Glutamatergic neuron (in vitro differentiated cells): Measurements from ENCODE around the gene NR3C2. TPM values are rescaled to one million over a fixed set of nuclear protein-coding genes. Genes with fewer than 3 reads are reported as not detected.

ENCODE experiments used
- DNase-seq: peaks from one replicate; pipeline ENCODE4 v3.0.0; 2022
- H3K27ac Mint-ChIP-seq: one replicate; pipeline ENCODE4 v1.8.0; 2020; ENCODE audit warnings: mild to moderate bottlenecking, mixed read lengths, inconsistent platforms; ENCODE audit not compliant: unreplicated experiment
- H3K27me3 Mint-ChIP-seq: one replicate; pipeline ENCODE4 v1.8.0; 2020; ENCODE audit warnings: mild to moderate bottlenecking, moderate library complexity, mixed read lengths, inconsistent platforms; ENCODE audit not compliant: unreplicated experiment
- H3K36me3 Mint-ChIP-seq: one replicate; pipeline ENCODE4 v1.8.0; 2020; ENCODE audit warnings: mild to moderate bottlenecking, mixed read lengths, inconsistent platforms; ENCODE audit not compliant: unreplicated experiment
- H3K4me1 Mint-ChIP-seq: one replicate; pipeline ENCODE4 v1.8.0; 2020; ENCODE audit warnings: mild to moderate bottlenecking, low read depth, mixed read lengths, inconsistent platforms; ENCODE audit not compliant: unreplicated experiment
- H3K4me3 Mint-ChIP-seq: one replicate; pipeline ENCODE4 v1.8.0; 2020; ENCODE audit warnings: mild to moderate bottlenecking, mixed read lengths, inconsistent platforms; ENCODE audit not compliant: unreplicated experiment
- H3K9me3 Mint-ChIP-seq: one replicate; pipeline ENCODE4 v1.8.0; 2020; ENCODE audit warnings: mild to moderate bottlenecking, moderate library complexity, mixed read lengths, inconsistent platforms; ENCODE audit not compliant: unreplicated experiment
- CTCF ChIP-seq: fragments of 200-600 bp; sonication (generic); IDR thresholded peaks from one replicate; pipeline ENCODE4 v1.5.0; 2021; ENCODE audit not compliant: partially characterized antibody, unreplicated experiment
- total RNA-seq: library from RNA; stranded (reverse); fragmentation: NEBNext Ultra II Directional; extraction: Animal tissue kit (Norgen Biotek cat#: 25700); gene quantifications from one replicate; pipeline ENCODE4 v1.2.1, GENCODE V29; 2021; ENCODE audit not compliant: unreplicated experiment

NR3C2 gene
- total RNA-seq, 1 donor from 2014 or later, result 0.29 TPM

GRCh38 chr4:148375584-148375983 is 66.6 kb downstream of the NR3C2 start:
- Mint-ChIP-seq H3K27ac (no peak overlapping the region), H3K27me3 (peaks cover 2% of the 10 kb centered on the region), H3K36me3 (no peaks in the 10 kb centered on the region), H3K9me3 (peaks cover 5% of the 10 kb centered on the region), H3K4me1 (no peaks in the 10 kb centered on the region), H3K4me3 (no peak overlapping the region)
- DNase-seq, result no peak
- TF ChIP-seq CTCF, result no peak

GRCh38 chr4:148373093-148373492 is 69.1 kb downstream of the NR3C2 start:
- H3K4me1 Mint-ChIP-seq, result no peaks in the 10 kb centered on the region

GRCh38 chr4:148369919-148370318 is 72.3 kb downstream of the NR3C2 start:
- Mint-ChIP-seq H3K4me1 (no peaks in the 10 kb centered on the region), H3K36me3 (no peaks in the 10 kb centered on the region), H3K27ac (no peak overlapping the region), H3K27me3 (no peaks in the 10 kb centered on the region), H3K4me3 (no peak overlapping the region), H3K9me3 (no peaks in the 10 kb centered on the region)
- no peak for TF ChIP-seq CTCF
- DNase-seq, result no peak

More at GRCh38 chr4:148373093-148373492, 69.1 kb downstream of the NR3C2 start:
- H3K4me3 Mint-ChIP-seq, result no peak overlapping the region
- no peak overlapping the region for H3K27ac Mint-ChIP-seq
- no peaks in the 10 kb centered on the region for H3K36me3 Mint-ChIP-seq
- peaks cover 2% of the 10 kb centered on the region for H3K27me3 Mint-ChIP-seq
- peaks cover 5% of the 10 kb centered on the region for H3K9me3 Mint-ChIP-seq
- DNase-seq, result no peak
- TF ChIP-seq CTCF, result no peak

GRCh38 chr4:148367756-148368155 is 74.5 kb downstream of the NR3C2 start:
- TF ChIP-seq CTCF, result no peak
- DNase-seq, result no peak
- Mint-ChIP-seq H3K27me3 (no peaks in the 10 kb centered on the region), H3K27ac (no peak overlapping the region), H3K36me3 (no peaks in the 10 kb centered on the region), H3K4me1 (no peaks in the 10 kb centered on the region), H3K9me3 (peaks cover 2% of the 10 kb centered on the region), H3K4me3 (no peak overlapping the region)

DNA sequence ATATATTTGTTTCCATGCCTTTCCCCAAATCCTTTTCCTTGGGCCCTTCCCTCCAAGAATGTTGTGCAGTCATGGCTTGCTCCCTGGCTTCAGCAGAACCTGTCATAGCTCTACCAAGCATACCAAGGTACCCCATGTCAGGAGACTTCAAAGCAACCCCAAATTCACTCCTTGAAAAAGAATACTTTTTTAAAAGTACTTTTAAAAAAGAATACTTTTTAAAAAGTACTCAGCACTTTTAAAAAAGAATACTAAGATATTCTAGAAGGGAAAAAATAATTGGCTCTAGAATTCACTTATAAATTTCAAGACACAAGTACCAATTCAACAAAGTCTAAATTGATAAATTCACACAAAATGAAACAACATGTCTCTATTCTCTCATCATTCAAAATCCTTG is 76.0 kb downstream of the NR3C2 start:
- peaks cover 2% of the 10 kb centered on the region for H3K9me3 Mint-ChIP-seq
- H3K4me1 Mint-ChIP-seq, result no peaks in the 10 kb centered on the region
- no peak for TF ChIP-seq CTCF
- H3K4me3 Mint-ChIP-seq, result no peak overlapping the region
- H3K27me3 Mint-ChIP-seq, result no peaks in the 10 kb centered on the region
- no peak overlapping the region for H3K27ac Mint-ChIP-seq
- H3K36me3 Mint-ChIP-seq, result no peaks in the 10 kb centered on the region
- no peak for DNase-seq
